Esophagus squamous epithelium (tissue), 4 donors: Measurements from ENCODE around the gene CDC25C.

Experiments used
- CTCF ChIP-seq, 6 experiments: fragments of 450-650 bp in 4 of 6; fragments of 200-600 bp in 2 of 6; sonication (generic) in 2 of 6; IDR thresholded peaks; one replicate each; pipeline ENCODE4 v1.5.1; 2016 to 2019; ENCODE audit warnings: antibody characterized with exemption in 6 of 6, mild to moderate bottlenecking in 4 of 6, moderate library complexity in 4 of 6
- POLR2A ChIP-seq, 4 donors: fragments of 450-650 bp; IDR thresholded peaks; one replicate each; pipeline ENCODE4 v1.6.1; 2017; ENCODE audit warnings: antibody characterized with exemption in 4 of 4, mild to moderate bottlenecking in 4 of 4, moderate library complexity in 3 of 4

- TF ChIP-seq CTCF (IDR thresholded peaks at IDR 0.05) (no peak), POLR2A (IDR thresholded peaks at IDR 0.05) (no peak)
Measured at GRCh38 chr5:138263581-138263980, 68.0 kb downstream of the CDC25C start.
